Esophagus muscularis mucosa (tissue), 4 donors: Measurements from ENCODE around the gene PPCS.

Experiments used
- CTCF ChIP-seq, 3 experiments: fragments of 200-600 bp in 2 of 3; fragments of 450-650 bp in 1 of 3; sonication (generic) in 2 of 3; IDR thresholded peaks; one replicate each; pipeline ENCODE4 v1.5.1; 2017 to 2019; ENCODE audit warnings: antibody characterized with exemption in 3 of 3, mild to moderate bottlenecking in 2 of 3, moderate library complexity in 1 of 3
- EP300 ChIP-seq: sonication (generic); formaldehyde crosslinking; IDR thresholded peaks from one replicate; pipeline ENCODE4 v1.6.1; 2017; ENCODE audit warnings: antibody characterized with exemption
- POLR2A ChIP-seq: fragments of 450-650 bp; IDR thresholded peaks from one replicate; pipeline ENCODE4 v1.6.1; 2017; ENCODE audit warnings: antibody characterized with exemption, moderate library complexity, mild to moderate bottlenecking, low read depth

GRCh38 chr1:42480921-42481320 lies 24.6 kb downstream of the PPCS start:
- TF ChIP-seq POLR2A (no peak), CTCF (IDR thresholded peaks at IDR 0.05) (no peak), EP300 (no peak)
